ENCODE results near the gene TIFAB. TPM values are rescaled to one million over a fixed set of nuclear protein-coding genes. Genes with fewer than 3 reads are reported as not detected.
A peak's percentile ranks its signal among the peaks of the same experiment; 100 is the strongest.

The TIFAB gene
- total RNA-seq, 3 donors from 2014 or later = 0.28 to 0.36 (median 0.29) TPM

DNA sequence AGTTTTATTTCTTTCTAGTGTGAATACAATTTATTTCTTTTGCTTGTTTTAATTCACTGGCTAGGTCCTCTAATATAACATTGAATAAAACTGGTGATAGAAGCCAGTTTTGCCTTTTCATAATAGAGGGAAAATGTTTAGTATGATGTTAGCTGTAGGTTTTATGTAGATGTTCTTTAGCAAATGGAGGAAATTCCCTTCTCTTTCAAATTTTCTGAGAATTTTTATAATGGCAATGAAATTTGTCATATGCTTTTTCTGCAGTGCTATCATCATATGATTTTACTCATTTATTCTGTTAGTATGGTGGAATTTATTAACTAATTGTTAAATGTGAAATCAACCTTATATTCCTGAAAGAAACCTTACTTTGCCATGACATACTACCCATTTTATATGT lies 35.1 kb downstream of the TIFAB start:
- H3K4me1 ChIP-seq (ENCODE audit: low read depth) = no peaks in the 10 kb centered on the region
- intact Hi-C loops (cut with DNase I, micrococcal nuclease) = no loop called here
- ATAC-seq = no peak
- H3K36me3 ChIP-seq (ENCODE audit: low read depth) = no peaks in the 10 kb centered on the region
- H3K9me3 ChIP-seq = no peaks in the 10 kb centered on the region
- H3K4me3 ChIP-seq = no peak overlapping the region
- TF ChIP-seq, protein P1, sequence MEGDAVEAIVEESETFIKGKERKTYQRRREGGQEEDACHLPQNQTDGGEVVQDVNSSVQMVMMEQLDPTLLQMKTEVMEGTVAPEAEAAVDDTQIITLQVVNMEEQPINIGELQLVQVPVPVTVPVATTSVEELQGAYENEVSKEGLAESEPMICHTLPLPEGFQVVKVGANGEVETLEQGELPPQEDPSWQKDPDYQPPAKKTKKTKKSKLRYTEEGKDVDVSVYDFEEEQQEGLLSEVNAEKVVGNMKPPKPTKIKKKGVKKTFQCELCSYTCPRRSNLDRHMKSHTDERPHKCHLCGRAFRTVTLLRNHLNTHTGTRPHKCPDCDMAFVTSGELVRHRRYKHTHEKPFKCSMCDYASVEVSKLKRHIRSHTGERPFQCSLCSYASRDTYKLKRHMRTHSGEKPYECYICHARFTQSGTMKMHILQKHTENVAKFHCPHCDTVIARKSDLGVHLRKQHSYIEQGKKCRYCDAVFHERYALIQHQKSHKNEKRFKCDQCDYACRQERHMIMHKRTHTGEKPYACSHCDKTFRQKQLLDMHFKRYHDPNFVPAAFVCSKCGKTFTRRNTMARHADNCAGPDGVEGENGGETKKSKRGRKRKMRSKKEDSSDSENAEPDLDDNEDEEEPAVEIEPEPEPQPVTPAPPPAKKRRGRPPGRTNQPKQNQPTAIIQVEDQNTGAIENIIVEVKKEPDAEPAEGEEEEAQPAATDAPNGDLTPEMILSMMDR (IDR thresholded peaks at IDR 0.05) = no peak
- DNase-seq = no peak

DNA sequence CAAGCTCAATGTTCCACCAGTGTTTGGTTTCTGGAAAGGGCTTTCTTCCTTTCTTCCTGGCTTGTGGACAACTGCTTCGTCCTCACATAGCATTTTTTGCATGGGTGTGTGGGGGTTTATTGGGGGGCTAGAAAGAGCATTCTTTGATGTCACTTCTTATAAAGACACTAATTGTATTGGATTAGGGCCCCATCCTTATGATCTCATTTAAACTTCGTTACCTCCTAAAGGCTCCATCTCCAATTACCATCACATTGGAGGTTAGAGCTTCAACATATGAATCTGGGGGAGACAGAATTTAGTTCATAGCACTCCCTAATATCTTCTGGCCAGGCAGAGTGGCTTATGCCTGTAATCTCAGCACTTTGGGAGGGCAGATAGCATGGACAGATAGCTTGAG lies 47.1 kb downstream of the TIFAB start:
- Histone ChIP-seq H3K9me3 (no peaks in the 10 kb centered on the region), H3K4me3 (no peak overlapping the region), H3K36me3 (ENCODE audit: low read depth) (no peaks in the 10 kb centered on the region), H3K4me1 (ENCODE audit: low read depth) (no peaks in the 10 kb centered on the region)
- DNase-seq = no peak
- TF ChIP-seq, protein P1 (IDR thresholded peaks at IDR 0.05) = no peak
- ATAC-seq = no peak
- intact Hi-C loops (cut with DNase I, micrococcal nuclease) = no loop called here

DNA sequence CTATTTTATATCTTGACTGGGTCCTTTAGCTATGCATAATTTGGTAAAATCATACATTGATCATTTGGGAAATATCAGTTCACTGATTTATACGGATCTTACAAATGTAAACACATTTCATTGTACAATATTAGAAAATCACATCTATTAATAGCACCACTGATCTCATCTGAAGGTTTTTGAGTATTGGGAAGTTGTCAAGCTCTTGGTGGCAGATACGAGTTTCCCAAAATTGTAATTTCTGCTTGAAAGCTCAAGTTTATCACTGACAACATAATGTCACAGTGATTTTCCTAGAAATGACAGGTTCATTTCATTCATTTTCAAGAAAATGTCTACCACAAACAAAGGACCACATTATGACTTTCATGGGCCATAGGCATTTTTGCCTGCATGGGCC lies 50.1 kb downstream of the TIFAB start:
- no peaks in the 10 kb centered on the region for H3K9me3 ChIP-seq
- intact Hi-C loops (cut with DNase I, micrococcal nuclease) = no loop called here

DNA sequence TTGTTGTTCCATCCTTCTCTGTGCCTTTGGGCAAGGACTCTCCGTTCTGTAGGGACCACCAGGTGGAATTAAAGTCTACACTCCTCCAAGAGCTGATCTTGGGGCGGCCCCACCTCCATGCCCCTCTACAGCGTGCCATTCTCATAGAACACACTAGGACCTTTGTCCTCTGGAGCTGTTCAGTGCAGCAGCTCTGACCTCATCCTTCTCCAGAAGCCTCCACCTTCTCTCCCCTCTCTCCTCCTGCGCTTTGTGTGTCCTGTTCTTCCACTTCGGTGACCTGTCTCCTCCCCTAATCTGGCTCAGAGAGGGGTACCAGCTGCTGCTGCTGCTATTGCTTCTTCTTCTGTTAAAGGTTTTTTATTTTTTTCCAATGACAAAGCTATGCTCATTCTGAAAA lies 51.3 kb downstream of the TIFAB start:
- DNase-seq = no peak
- no peak for ATAC-seq

More for the DNA sequence above, 50.1 kb downstream of the TIFAB start:
- H3K4me1 ChIP-seq (ENCODE audit: low read depth) = peaks cover 10% of the 10 kb centered on the region
- TF ChIP-seq, protein P1 (IDR thresholded peaks at IDR 0.05) = no peak
- H3K36me3 ChIP-seq (ENCODE audit: low read depth) = no peaks in the 10 kb centered on the region
- ATAC-seq = no peak
- H3K4me3 ChIP-seq = no peak overlapping the region
- no peak for DNase-seq

DNA sequence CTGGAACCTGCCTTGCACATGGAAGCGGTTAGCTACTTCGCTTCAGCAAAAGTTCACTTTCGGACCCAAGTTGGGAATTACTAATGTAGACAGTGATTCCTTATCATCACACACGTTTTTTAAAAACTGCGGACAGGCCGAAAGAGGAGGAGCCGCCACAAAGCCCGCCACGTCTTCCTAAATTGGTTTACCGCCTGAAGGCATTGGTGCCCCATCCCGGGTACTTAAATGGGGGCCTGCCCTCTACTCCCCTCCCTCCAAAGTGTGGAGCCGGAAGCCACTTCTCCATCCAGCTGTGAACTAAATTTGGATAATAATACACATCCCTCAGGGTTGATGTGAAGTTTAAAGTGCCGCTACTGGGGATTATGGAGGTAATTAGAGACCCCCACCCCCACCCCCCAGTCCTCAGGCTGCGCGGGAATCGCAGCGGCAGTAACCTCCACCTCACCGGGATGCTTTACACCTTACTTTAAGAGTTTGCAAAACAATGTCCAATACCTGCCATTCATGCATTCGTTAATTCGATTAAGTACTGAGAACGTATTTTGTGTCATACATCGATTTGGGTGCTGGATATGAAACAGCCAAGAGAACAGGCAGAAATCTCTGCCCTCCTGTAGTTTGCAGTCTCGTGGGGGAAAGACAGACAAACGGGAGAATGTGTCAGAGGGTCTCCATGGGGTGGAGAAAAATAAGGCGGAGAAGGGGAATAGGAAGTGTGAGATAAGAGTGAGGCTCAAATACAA lies 52.2 kb downstream of the TIFAB start:
- no peaks in the 10 kb centered on the region for H3K9me3 ChIP-seq
- H3K36me3 ChIP-seq (ENCODE audit: low read depth) = no peaks in the 10 kb centered on the region
- intact Hi-C loops (cut with DNase I, micrococcal nuclease) = no loop called here
- no peak for DNase-seq
- TF ChIP-seq, protein P1 (IDR thresholded peaks at IDR 0.05) = no peak
- peak overlapping the region; percentile 55 for H3K4me3 ChIP-seq
- H3K4me1 ChIP-seq (ENCODE audit: low read depth) = peaks cover 18% of the 10 kb centered on the region
- ATAC-seq = no peak

More for the DNA sequence above, 51.3 kb downstream of the TIFAB start:
- TF ChIP-seq, protein P1 (IDR thresholded peaks at IDR 0.05) = no peak
- intact Hi-C loops (cut with DNase I, micrococcal nuclease) = no loop called here
- no peaks in the 10 kb centered on the region for H3K9me3 ChIP-seq
- no peaks in the 10 kb centered on the region for H3K36me3 ChIP-seq (ENCODE audit: low read depth)
- peaks cover 18% of the 10 kb centered on the region for H3K4me1 ChIP-seq (ENCODE audit: low read depth)
- no peak overlapping the region for H3K4me3 ChIP-seq
